GM19372 (cell line): ENCODE data around the gene CNGB1.
"Not testable (repeated sequence)": the region's sequence is repeated elsewhere in the genome, so short reads cannot be mapped to it uniquely, and the experiment has no call there.

Experiments
- ATAC-seq: cut with Tn5 transposase; IDR thresholded peaks from one replicate; pipeline ENCODE4 v1.9.1; 2021; ENCODE audit warnings: mild to moderate bottlenecking, low read depth, moderate library complexity; ENCODE audit not compliant: unreplicated experiment

The CNGB1 gene

GRCh38 chr16:57938936-57939871 lies 31.7 kb downstream of the CNGB1 start:
- no peak for ATAC-seq

DNA sequence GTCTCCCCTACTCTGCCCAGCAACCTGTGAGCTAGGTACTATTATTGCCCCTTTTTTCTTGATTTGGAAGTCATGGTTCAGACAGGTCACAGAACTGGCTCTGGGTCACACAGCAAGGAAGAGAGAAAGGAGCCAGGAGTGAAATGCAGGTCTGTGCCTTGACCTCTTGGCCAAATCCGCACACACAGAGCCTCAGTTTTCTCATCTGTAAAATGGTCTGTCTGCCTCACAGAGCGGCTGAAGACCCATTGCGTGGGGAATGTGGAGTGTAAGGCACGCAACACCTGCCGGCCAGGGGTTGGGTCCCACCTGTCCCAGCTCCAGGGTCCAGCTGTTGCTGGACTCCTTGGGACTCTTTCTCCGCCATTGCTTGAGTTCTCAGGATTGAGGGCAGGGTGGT lies 32.4 kb downstream of the CNGB1 start:
- no peak for ATAC-seq

DNA sequence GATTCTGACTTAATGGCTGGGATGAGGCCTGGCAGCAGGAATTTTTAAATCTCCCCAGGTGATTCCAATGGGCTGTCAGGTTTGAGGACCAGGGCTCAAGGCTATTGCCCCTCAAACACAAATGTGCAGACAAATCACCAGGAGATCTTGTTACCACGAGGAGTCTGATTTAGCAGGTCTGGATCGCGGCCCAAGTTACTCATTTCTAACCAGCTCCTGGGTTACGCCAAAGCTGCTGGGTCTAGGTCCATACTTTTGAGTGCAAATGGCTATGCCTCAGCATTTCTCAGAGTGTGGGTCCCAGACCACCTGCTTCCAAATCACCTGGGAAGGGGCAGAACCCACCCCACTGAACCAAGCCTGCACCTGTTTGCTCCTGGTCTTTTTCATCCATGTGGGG lies 33.1 kb downstream of the CNGB1 start:
- no peak for ATAC-seq

- no peak for ATAC-seq
These were observed 35.0 kb downstream of the CNGB1 start for GRCh38 chr16:57935904-57936303.

DNA sequence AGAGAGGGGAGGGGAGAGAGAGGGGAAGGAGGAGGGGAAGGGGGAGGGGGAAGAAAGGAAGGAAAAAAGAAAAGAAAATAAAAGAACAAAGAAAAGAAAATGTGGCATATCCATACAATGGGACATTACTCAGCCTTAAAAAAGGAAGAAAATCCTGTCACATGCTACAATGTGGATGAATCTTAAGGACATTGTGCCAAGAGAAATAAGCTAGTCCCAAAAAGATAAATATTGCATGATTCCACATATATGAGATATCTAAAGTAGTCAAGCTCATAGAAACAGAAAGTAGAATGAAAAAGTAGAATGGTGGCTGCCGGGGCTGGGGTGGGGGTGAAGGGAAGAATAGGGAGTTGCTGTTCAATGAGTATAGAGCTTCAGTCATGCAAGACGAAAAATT lies 40.4 kb downstream of the CNGB1 start:
- ATAC-seq, result no peak

DNA sequence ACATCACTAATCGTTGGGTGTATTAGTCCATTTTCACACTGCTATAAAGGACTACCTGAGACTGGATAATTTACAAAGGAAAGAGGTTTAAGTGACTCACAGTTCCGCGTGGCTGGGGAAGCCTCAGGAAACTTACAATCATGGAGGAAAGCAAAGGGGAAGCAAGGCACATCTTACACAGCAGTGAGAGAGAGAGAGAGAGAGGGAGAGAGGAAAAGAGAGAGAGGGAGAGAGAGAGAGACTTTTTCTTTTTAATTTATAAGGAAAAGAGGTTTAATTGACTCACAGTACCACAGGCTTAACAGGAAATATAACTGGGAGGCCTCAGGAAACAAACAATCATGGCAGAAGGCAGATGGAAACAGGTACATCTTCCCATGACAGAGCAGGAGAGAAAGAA lies 41.7 kb downstream of the CNGB1 start:
- ATAC-seq, result no peak

DNA sequence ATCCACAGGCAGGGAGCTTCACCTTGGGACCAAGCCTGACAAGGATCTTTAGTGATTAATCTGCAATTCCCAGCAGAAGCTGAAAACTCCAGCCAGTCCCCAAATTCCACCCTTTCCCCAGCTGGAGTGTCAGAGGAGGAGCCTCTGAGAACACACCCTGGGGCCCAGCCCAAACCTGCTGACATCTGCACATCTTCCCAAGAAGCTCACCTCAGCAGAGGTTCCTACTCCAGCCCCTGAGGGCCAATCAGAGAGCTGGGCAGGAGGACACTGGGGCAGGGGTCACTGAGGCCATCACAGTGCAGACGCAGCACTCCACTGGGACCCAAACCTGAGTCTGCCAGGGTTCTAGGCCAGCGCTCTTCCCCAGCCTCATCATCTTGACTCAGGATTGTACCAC lies 44.9 kb downstream of the CNGB1 start:
- no peak for ATAC-seq

- no peak for ATAC-seq
These were observed 45.6 kb downstream of the CNGB1 start for GRCh38 chr16:57925310-57925709.

DNA sequence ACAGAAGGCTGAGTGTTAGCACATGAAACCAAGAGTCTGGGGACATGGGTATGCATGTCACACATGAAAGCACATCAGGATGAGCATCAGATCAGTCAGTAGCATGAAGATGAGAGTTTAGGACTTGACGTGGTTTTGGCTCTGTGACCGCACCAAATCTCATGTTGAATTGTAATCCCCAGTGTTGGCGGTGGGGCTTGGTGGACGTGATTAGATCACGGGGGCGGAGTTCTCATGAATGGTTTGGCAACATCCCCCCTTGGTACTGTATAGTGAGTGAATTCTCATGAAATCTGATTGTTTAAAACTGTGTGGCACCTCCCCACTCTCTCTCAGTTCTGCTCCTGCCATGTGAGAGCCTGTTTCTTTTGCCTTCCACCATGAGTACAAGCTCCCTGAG lies 46.4 kb downstream of the CNGB1 start:
- ATAC-seq, result no peak

- no peak for ATAC-seq
These were observed 47.1 kb downstream of the CNGB1 start for GRCh38 chr16:57923841-57924240.

DNA sequence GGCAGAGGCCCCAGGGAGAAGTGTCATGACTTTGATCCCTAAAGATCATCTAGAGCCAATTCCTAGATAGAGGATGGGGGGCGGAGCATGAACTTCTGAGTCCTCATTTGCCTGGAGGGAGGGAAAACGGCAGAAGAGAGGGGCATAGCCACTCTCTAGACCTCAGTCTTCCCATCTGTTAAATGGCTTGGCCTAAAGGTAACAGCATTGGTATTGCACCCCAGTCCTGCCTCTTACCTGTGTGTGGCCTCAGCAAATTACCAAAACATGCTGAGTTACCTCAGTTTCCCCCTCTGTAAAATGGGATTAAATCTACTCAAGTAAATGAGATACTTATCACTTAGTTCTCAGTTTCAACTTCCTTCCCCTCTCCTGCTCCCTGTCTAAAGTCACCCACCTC lies 47.5 kb downstream of the CNGB1 start:
- no peak for ATAC-seq

DNA sequence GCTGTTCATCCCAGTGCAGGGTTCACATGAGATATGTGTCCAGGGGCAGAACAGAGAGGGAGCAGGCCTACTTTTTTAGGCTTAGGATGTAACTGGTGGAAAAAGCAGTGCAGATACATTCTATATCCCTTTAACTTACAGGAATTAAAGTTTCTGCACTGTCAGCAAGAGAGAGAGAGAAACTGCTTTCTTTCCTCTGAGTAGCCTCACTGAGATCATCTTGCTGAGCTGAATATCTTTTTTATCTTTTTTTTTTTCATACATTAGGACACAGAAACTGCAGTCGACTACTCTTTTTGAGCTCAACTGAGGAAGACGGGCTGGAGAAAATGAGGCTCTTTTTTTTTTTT lies 50.1 kb downstream of the CNGB1 start:
- no peak for ATAC-seq

DNA sequence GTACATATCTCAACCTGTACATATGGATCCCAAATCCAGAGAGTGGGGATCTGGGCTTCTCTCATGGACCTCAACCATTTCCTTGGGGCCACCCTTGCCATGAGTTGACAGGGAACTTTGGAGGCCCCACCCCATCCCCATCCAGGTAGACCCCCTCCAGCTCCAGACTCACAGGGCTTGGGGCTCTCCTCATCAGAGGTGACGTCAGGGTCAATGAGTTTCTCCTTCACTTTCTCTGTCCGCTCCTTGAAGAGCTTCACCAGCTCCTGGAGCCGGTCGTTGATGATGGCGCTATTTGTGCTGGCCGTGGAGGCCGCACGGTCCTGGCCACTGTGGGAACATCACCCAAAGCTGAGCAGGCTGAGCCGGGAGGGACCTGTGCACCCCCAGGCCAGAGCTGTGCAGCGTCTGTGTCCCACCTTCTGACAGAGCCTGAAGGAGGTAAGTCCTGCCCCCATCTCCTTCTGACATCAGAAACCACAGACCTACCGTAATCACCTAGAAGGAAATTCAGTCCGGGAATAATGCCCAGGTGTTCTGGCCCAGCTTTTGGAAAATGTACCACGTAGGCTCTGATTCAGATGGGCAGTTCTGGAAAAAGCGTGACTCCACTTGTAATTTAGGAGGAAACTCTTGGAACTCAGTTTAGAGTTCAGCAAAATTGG lies 50.6 kb downstream of the CNGB1 start:
- no peak for ATAC-seq

- ATAC-seq, result no peak
These were observed 51.9 kb downstream of the CNGB1 start for GRCh38 chr16:57918994-57919393.

GRCh38 chr16:57918444-57918843 lies 52.5 kb downstream of the CNGB1 start:
- no peak for ATAC-seq

DNA sequence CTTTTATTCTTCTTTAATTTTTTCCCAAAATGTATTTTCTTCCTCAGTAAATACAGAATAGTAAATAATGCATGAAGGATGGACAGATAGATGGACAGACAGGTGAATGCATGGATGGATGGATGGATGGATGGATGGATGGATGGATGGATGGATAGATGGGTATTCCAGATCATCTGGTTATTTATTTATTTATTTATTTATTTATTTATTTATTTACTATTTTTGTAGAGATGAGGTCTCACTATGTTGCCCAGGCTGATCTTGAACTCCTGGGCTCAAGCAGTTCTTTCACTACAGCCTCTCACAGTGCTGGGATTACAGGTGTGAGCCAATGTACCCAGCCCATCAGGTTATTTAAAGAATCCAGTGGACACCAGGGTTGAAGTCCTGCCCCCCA lies 53.0 kb downstream of the CNGB1 start:
- ATAC-seq, result not testable (repeated sequence)

- not testable (repeated sequence) for ATAC-seq
These were observed 53.4 kb downstream of the CNGB1 start for GRCh38 chr16:57917489-57917888.

GRCh38 chr16:57916735-57917438 lies 54.0 kb downstream of the CNGB1 start:
- no peak for ATAC-seq

DNA sequence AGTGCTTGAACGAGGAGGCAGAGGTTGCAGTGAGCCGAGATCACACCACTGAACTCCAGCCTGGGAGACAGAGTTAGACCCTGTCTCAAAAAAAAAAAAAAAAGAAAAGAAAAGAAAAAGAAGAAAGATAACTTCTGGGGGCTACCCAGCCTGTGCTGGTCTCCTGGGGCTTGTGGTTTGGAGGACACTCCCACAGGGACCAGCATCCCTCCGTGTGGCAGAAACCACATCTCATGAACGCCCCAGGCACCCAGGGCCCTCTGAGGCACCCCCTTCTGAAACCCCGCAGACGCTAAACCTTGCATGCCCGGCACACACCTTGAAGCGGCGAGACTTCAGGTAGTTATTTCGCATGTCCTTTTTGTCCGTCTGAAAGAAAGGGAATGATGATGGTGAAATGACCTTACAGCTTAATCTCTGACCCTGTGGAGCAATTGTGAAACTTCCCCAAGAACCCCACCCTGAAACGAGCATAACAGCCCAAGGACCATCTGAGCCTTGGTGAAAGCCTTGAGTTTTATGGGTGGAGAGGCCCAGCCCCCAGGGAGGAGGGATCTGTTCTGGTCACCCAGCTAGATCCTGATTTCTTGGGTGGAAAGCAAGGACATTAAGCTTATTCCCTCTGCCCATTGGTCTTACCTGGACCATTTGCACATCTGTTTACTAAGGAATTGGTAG lies 55.0 kb downstream of the CNGB1 start:
- ATAC-seq, result no peak

GRCh38 chr16:57915267-57915666 lies 55.7 kb downstream of the CNGB1 start:
- no peak for ATAC-seq
